ENCODE measurements around the gene XYLB. TPM values are rescaled to one million over a fixed set of nuclear protein-coding genes. Genes with fewer than 3 reads are reported as not detected.
"Not testable (repeated sequence)": the region's sequence is repeated elsewhere in the genome, so short reads cannot be mapped to it uniquely, and the experiment has no call there.

The XYLB gene
- total and polyA plus RNA-seq, 2 experiments from 2014 or later = 0.36 to 0.97 TPM

- TF ChIP-seq, protein P1, sequence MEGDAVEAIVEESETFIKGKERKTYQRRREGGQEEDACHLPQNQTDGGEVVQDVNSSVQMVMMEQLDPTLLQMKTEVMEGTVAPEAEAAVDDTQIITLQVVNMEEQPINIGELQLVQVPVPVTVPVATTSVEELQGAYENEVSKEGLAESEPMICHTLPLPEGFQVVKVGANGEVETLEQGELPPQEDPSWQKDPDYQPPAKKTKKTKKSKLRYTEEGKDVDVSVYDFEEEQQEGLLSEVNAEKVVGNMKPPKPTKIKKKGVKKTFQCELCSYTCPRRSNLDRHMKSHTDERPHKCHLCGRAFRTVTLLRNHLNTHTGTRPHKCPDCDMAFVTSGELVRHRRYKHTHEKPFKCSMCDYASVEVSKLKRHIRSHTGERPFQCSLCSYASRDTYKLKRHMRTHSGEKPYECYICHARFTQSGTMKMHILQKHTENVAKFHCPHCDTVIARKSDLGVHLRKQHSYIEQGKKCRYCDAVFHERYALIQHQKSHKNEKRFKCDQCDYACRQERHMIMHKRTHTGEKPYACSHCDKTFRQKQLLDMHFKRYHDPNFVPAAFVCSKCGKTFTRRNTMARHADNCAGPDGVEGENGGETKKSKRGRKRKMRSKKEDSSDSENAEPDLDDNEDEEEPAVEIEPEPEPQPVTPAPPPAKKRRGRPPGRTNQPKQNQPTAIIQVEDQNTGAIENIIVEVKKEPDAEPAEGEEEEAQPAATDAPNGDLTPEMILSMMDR (IDR thresholded peaks at IDR 0.05; ENCODE audit: low read depth, low read length) = no peak
- Histone ChIP-seq H3K27me3 (no peaks in the 10 kb centered on the region), H3K4me3 (no peak overlapping the region), H3K36me3 (no peaks in the 10 kb centered on the region), H3K27ac (no peak overlapping the region), H3K9me3 (ENCODE audit: low read depth) (no peaks in the 10 kb centered on the region), H3K4me1 (ENCODE audit: low read depth) (no peaks in the 10 kb centered on the region)
- DNase-seq (ENCODE audit: low read depth in 1 of 2, low spot score in 1 of 2) = peak in 1 of 2 donors; percentile 88
Measured at GRCh38 chr3:38404286-38404685, 57.7 kb downstream of the XYLB start.

DNA sequence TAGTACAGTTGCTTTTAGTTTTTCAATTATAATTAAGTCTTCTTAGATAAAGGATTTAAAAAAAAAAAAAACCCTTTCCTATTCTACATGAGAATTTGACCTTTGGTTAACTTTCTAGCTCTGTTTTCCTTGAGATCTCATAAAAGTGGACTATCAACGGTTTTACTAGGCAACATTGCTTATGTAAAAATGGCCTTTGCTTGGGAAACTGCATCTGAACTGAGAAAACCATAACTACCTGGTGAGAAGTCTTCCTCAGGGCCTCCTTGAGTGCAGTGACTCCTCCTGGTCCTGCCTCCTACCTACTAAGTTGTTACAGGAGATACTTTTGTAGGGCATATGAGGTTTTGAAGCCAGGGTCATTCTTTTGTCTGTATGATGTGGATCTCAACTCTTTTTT lies 65.0 kb downstream of the XYLB start:
- Histone ChIP-seq H3K9me3 (ENCODE audit: low read depth) (no peaks in the 10 kb centered on the region), H3K36me3 (no peaks in the 10 kb centered on the region), H3K4me3 (no peak overlapping the region), H3K27ac (no peak overlapping the region), H3K4me1 (ENCODE audit: low read depth) (no peaks in the 10 kb centered on the region), H3K27me3 (no peaks in the 10 kb centered on the region)
- DNase-seq (ENCODE audit: low read depth in 1 of 2, low spot score in 1 of 2) = no peak
- TF ChIP-seq, protein P1 (IDR thresholded peaks at IDR 0.05; ENCODE audit: low read depth, low read length) = no peak

GRCh38 chr3:38420758-38421157 lies 74.2 kb downstream of the XYLB start:
- H3K27ac ChIP-seq; H3K36me3 ChIP-seq; H3K27me3 ChIP-seq; DNase-seq (ENCODE audit: low read depth in 1 of 2, low spot score in 1 of 2); H3K4me3 ChIP-seq; H3K4me1 ChIP-seq (ENCODE audit: low read depth); H3K9me3 ChIP-seq (ENCODE audit: low read depth): not testable (repeated sequence)

DNA sequence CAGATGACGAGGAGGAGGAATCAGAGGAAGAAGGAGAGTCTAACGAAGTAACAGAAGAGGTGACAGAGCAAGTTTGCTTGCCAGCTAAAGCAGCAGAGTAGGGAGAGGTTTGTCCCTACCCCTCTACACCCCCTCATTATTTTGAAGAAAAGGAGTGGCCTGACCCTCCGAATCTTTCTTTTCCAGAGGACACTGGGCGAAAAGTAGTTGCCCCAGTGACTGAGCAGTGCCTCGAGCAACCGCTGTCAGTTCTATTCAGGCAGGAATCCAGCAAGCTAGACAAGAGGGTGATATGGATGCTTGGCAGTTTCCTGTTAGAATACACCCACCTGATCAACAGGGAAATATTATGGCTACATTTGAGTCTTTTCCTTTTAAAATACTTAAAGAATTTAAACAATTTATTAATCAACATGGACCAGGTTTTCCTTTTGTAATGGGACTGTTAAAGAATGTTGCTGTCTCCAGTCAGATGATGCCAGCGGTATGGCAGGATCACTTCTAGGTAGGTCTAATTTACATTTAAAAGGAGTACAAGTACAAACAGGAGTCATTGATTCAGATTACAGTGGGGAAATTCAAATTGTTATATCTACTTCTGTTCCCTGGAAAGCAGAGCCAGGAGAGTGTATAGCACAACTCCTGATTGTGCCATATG lies 75.2 kb downstream of the XYLB start:
- no peaks in the 10 kb centered on the region for H3K27me3 ChIP-seq
- H3K4me1 ChIP-seq (ENCODE audit: low read depth) = no peaks in the 10 kb centered on the region
- no peaks in the 10 kb centered on the region for H3K9me3 ChIP-seq (ENCODE audit: low read depth)
- TF ChIP-seq, protein P1 (IDR thresholded peaks at IDR 0.05; ENCODE audit: low read depth, low read length) = no peak
- H3K36me3 ChIP-seq = no peaks in the 10 kb centered on the region
- H3K4me3 ChIP-seq = no peak overlapping the region
- no peak overlapping the region for H3K27ac ChIP-seq
- DNase-seq (ENCODE audit: low read depth in 1 of 2, low spot score in 1 of 2) = no peak

DNA sequence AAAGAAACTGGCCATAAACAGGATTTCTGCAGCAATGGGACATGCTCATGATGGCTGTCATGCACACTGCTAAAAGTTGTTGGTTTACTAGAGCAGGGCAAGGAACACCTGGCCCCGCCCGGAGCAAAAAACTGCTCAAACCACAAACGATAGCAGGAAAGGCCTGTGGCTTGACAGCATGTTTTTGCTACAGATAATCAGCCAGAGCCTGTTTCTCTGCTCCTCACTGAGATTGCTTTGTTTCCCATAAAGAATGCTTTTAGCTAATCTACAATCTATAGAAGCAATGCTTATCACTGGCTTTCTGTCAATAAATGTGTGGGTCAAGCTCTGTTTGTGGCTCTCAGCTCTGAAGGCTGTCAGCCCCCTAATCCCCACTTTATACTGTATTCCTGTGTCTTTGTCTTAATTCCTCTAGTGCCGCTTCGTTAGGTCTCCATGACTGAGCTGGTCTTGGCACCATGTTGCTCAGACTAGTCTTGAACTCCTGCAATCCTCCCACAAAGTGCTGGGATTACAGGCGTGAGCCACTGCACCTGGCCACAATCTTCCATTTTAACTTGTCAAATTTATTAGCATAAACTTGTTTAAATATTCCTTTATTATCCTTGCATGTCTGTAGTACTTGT lies 80.3 kb downstream of the XYLB start:
- H3K36me3 ChIP-seq; H3K27ac ChIP-seq; H3K4me3 ChIP-seq; DNase-seq (ENCODE audit: low read depth in 1 of 2, low spot score in 1 of 2); H3K9me3 ChIP-seq (ENCODE audit: low read depth); H3K27me3 ChIP-seq; H3K4me1 ChIP-seq (ENCODE audit: low read depth): not testable (repeated sequence)

DNA sequence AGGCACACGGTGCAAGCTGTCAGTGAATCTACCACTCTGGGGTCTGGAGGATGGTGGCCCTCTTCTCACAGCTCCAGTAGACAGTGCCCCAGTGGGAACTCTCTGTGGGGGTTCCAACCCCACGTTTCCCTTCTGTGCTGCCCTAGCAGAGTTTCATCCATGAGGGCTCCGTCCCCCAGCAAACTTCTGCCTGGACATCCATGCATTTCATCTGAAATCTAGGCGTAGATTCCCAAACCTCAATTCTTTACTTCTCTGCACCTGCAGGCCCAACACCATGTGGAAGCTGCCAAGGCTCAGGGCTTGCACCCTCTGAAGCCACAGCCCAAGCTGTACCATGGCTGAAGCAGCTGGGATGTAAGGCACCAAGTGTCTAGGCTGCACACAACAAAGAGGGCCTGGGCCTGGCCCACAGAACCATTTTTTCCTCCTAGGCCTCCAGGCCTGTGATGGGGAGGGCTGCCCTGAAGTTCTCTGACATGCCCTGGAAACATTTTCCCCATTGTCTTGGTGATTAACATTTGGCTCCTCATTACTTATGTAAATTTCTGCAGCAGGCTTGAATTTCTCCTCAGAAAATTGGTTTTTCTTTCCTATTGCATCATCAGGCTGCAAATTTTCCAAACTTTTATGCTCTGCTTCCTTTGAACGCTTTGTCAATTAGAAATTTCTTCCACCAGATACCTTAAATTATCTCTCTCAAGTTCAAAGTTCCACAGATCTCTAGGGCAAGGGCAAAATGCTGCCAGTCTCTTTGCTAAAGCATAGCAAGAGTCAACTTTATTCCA lies 86.5 kb downstream of the XYLB start:
- H3K9me3 ChIP-seq (ENCODE audit: low read depth); H3K4me1 ChIP-seq (ENCODE audit: low read depth); DNase-seq (ENCODE audit: low read depth in 1 of 2, low spot score in 1 of 2); H3K4me3 ChIP-seq; H3K27ac ChIP-seq; H3K27me3 ChIP-seq; H3K36me3 ChIP-seq: not testable (repeated sequence)

GRCh38 chr3:38433661-38434060 lies 87.1 kb downstream of the XYLB start:
- DNase-seq (ENCODE audit: low read depth in 1 of 2, low spot score in 1 of 2); H3K27me3 ChIP-seq; H3K27ac ChIP-seq; H3K36me3 ChIP-seq; H3K4me1 ChIP-seq (ENCODE audit: low read depth); H3K4me3 ChIP-seq; H3K9me3 ChIP-seq (ENCODE audit: low read depth): not testable (repeated sequence)

DNA sequence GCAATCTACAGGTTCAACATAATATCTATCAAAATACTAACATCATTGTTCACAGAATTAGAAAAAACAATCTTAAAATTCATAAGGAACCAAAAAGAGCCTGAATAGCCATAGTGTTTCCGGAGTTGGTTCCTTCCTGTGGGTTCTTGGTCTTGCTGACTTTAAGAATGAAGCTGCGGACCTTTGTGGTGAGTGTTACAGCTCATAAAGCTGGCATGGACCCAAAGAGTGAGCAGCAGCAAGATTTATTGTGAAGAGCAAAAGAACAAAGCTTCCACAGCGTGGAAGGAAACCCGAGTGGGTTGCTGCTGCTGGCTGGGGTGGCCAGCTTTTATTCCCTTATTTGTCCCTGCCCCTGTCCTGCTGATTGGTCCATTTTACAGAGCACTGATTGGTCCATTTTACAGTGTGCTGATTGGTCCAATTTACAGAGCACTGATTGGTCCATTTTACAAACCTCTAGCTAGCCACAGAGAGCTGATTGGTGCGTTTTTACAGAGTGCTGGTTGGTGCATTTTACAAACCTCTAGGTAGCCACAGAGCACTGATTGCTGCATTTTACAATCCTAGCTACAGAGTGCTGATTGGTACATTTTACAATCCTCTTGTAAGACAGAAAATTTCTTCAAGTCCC lies 92.0 kb downstream of the XYLB start:
- not testable (repeated sequence) for H3K27ac ChIP-seq; H3K27me3 ChIP-seq; H3K9me3 ChIP-seq (ENCODE audit: low read depth); H3K4me1 ChIP-seq (ENCODE audit: low read depth); H3K36me3 ChIP-seq; H3K4me3 ChIP-seq
- DNase-seq (ENCODE audit: low read depth in 1 of 2, low spot score in 1 of 2) = peak in 1 of 2 donors; percentile 45

DNA sequence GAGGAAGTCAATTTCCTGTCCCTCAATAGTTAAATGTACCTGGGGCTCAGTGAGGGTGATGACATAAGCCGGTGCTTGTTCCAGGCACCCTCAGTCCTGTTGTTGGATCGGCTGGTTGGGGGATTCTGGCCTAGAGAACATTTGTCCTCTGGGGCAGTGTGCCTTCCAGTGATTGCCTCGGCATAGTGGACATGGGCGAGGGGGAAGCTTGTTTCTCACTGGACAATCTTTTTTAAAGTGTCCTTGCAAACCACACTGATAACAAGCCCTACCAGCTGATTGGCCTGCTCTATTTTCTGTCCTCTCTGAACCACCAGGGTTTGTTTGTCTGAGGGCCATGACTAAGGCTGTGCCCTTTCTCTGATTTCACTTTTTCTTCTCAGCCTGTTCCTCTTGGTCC lies 96.6 kb downstream of the XYLB start:
- not testable (repeated sequence) for H3K9me3 ChIP-seq (ENCODE audit: low read depth); H3K27ac ChIP-seq; H3K36me3 ChIP-seq; H3K4me1 ChIP-seq (ENCODE audit: low read depth); H3K4me3 ChIP-seq; H3K27me3 ChIP-seq; DNase-seq (ENCODE audit: low read depth in 1 of 2, low spot score in 1 of 2)
